ENCODE measurements around the gene SPINK8. TPM values are rescaled to one million over a fixed set of nuclear protein-coding genes. Genes with fewer than 3 reads are reported as not detected.

SPINK8 gene
- total and polyA plus RNA-seq, 2 of the 8 experiments (the other 6 are each of a cell fraction or from before 2014, with no cell fraction given) = 0.29 TPM; not detected in 1

DNA sequence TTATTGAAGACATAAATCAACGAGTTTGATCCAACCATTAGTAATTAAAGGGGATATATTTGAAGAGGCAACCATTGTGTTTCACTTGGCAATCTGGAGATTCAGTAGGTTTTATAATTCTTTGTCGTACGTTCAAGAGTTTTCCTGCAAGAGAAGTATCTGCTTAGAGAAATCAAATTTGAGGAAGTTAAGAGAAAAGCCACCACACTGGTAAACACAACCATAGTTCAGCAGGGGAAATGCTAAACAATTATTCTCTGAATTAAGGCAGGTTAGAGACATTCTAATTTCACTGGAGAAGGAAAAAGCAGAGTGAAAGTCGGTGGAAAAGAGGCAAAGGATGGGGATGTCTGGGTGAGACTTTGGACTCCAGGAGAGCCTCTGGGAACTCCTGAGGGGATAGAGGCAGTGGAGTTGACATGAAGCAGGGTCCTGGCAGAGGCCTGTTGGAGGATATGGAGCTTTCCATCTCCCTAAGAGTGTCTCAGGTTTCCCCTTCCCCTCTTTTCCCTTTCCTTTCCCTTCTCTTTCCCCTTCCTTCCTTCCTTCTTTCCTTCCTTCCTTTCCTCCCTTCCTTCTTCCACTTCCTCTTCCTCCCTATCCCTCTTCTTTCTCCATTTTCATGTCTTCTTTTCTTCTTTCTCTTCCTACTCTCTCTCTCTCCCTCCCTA is 26.5 kb downstream of the SPINK8 start:
- Histone ChIP-seq H3K9ac (replicated peaks in 1 of 4; ENCODE audit: extremely low read depth in 1 of 4, low read depth in 3 of 4, low read length in 3 of 4) (no peak overlapping the region), H2BK15ac (ENCODE audit: low read length) (no peak overlapping the region), H4K20me1 (replicated peaks in 1 of 2; ENCODE audit: control insufficient read depth in 1 of 2, insufficient read depth in 2 of 2, low read length in 2 of 2) (no peaks in the 10 kb centered on the region), H3K4me3 (ENCODE audit: extremely low read depth in 1 of 4, insufficient read depth in 2 of 4, low read depth in 3 of 4, low read length in 4 of 4) (no peak overlapping the region), H3K27ac (ENCODE audit: low read depth, low read length) (no peak overlapping the region), H2BK120ac (replicated peaks; ENCODE audit: low read depth, low read length) (no peak overlapping the region), H4K8ac (ENCODE audit: extremely low read depth, insufficient read depth, low read length) (no peak overlapping the region), H2BK20ac (ENCODE audit: low read length) (no peak overlapping the region), H2AFZ (ENCODE audit: low read length) (no peak overlapping the region), H3K14ac (ENCODE audit: insufficient read length) (no peak overlapping the region), H3K23me2 (ENCODE audit: low read depth, low read length) (peaks cover under 1% of the 10 kb centered on the region; the same call in 1 of the 2 replicates), H4K91ac (replicated peaks; ENCODE audit: insufficient read length, low read length) (no peak overlapping the region), H3K27me3 (replicated peaks in 1 of 4; ENCODE audit: control insufficient read depth in 3 of 4, extremely low read depth in 1 of 4, insufficient read depth in 3 of 4, low read length in 3 of 4) (peaks cover 0 to 8% (median 3%) of the 10 kb centered on the region in 4 experiments; a peak in 3 of 7 replicates), H3K79me2 (ENCODE audit: control insufficient read depth in 1 of 2, insufficient read depth in 2 of 2, low read length in 2 of 2) (no peaks in the 10 kb centered on the region), H2BK5ac (ENCODE audit: low read depth, low read length) (no peak overlapping the region), H2AK5ac (ENCODE audit: low read depth, low read length) (no peak overlapping the region), H3K4me2 (ENCODE audit: insufficient read depth in 1 of 2, low read depth in 2 of 2, low read length in 2 of 2) (no peak overlapping the region), H3K79me1 (ENCODE audit: low read depth, low read length) (no peaks in the 10 kb centered on the region; the same call in 1 of the 2 replicates), H3K4ac (replicated peaks; ENCODE audit: insufficient read length, low read depth, low read length) (no peak overlapping the region), H4K5ac (ENCODE audit: insufficient read length, low read depth, low read length) (no peak overlapping the region), H3K56ac (replicated peaks; ENCODE audit: insufficient read length, low read depth, low read length) (no peak overlapping the region), H3K9me3 (ENCODE audit: insufficient read depth in 2 of 2, low read depth in 1 of 2, low read length in 1 of 2) (no peaks in the 10 kb centered on the region), H3K18ac (ENCODE audit: extremely low read depth, low read length) (no peak overlapping the region), H3K23ac (ENCODE audit: insufficient read length) (no peak overlapping the region), H3K4me1 (replicated peaks in 1 of 4; ENCODE audit: control insufficient read depth in 3 of 4, insufficient read depth in 4 of 4, low read length in 3 of 4) (no peaks in the 10 kb centered on the region; a peak in 1 of 7 replicates), H2BK12ac (ENCODE audit: low read depth, low read length) (no peak overlapping the region), H3K36me3 (ENCODE audit: control insufficient read depth in 2 of 4, insufficient read depth in 4 of 4, low read length in 3 of 4) (no peaks in the 10 kb centered on the region)
- WGBS, 2 experiments (ENCODE audit: extremely low coverage in 1 of 2, insufficient coverage in 1 of 2, insufficient read length in 1 of 2, insufficient replicate concordance in 2 of 2, low coverage in 1 of 2, low lambda C conversion rate in 2 of 2, missing lambda C conversion rate in 1 of 2) = 76% methylated on average over 4 of the region's 4 CpGs; no CpG with 5 or more reads in 1 of the 2 experiments
- CTCF ChIA-PET (ENCODE audit: partially characterized antibody) = no interaction called here
- TF ChIP-seq, protein P1, sequence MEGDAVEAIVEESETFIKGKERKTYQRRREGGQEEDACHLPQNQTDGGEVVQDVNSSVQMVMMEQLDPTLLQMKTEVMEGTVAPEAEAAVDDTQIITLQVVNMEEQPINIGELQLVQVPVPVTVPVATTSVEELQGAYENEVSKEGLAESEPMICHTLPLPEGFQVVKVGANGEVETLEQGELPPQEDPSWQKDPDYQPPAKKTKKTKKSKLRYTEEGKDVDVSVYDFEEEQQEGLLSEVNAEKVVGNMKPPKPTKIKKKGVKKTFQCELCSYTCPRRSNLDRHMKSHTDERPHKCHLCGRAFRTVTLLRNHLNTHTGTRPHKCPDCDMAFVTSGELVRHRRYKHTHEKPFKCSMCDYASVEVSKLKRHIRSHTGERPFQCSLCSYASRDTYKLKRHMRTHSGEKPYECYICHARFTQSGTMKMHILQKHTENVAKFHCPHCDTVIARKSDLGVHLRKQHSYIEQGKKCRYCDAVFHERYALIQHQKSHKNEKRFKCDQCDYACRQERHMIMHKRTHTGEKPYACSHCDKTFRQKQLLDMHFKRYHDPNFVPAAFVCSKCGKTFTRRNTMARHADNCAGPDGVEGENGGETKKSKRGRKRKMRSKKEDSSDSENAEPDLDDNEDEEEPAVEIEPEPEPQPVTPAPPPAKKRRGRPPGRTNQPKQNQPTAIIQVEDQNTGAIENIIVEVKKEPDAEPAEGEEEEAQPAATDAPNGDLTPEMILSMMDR (IDR thresholded peaks at IDR 0.05; ENCODE audit: control extremely low read depth in 1 of 3, insufficient read depth in 1 of 3, low read depth in 1 of 3, low read length in 3 of 3) = no peak
- no peak for TF ChIP-seq SAP30 (IDR thresholded peaks at IDR 0.05; ENCODE audit: insufficient read depth, insufficient replicate concordance, low read length)
- TF ChIP-seq BCL11A (IDR thresholded peaks at IDR 0.05; ENCODE audit: low read depth in 2 of 2, low read length in 2 of 2) = no peak
- no peak for TF ChIP-seq ZNF274 (IDR thresholded peaks at IDR 0.05; ENCODE audit: borderline replicate concordance, extremely low read depth, low read length)
- no peak for TF ChIP-seq KDM4A (IDR thresholded peaks at IDR 0.05; ENCODE audit: low read depth, low read length, severe bottlenecking)
- no peak for TF ChIP-seq POU5F1 (IDR thresholded peaks at IDR 0.05; ENCODE audit: low read depth, low read length)
- FAIRE-seq (no peak), DNase-seq (ENCODE audit: low read depth in 1 of 2, low spot score in 2 of 2) (no peak)
- POLR2A ChIA-PET (ENCODE audit: partially characterized antibody) = interaction anchor here (0.6 to 0.9 kb wide), 2 partner anchors 36 to 137 kb away, joined by 3 read pairs; no protein-coding TSS in a partner anchor
